Peyer's patch (tissue), 4 donors: ENCODE results near the gene ZNF154.

ENCODE experiments used
- POLR2A ChIP-seq, 2 donors: fragments of 450-650 bp; IDR thresholded peaks; one replicate each; pipeline ENCODE4 v1.5.1; 2017; ENCODE audit warnings: antibody characterized with exemption in 2 of 2, mild to moderate bottlenecking in 2 of 2, moderate library complexity in 2 of 2
- TF ChIP-seq, protein P1 (sequence below), 6 experiments: fragments of 450-650 bp in 4 of 6; fragments of 200-600 bp in 2 of 6; sonication (generic) in 1 of 6; IDR thresholded peaks; one replicate each; pipeline ENCODE4 v1.5.1; 2017 to 2019; ENCODE audit warnings: antibody characterized with exemption in 6 of 6, mild to moderate bottlenecking in 3 of 6, moderate library complexity in 1 of 6

DNA sequence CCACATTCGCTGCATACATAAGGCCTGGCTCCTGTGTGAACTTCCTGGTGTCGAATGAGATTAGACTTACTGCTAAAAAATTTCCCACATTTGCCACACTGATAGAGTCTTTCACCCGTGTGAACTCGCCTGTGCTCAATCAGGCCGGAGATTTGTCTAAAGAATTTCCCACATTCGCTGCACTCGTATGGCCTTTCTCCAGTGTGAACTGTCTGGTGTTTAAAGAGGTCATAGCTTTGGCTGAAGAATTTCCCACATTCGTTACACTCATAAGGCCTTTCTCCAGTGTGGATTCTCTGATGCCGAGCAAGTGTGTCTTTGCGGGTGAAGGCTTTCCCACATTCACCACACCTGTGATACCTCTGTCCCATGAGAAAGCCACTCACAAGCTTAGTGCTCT lies 11.9 kb upstream of the ZNF154 start:
- TF ChIP-seq, protein P1, sequence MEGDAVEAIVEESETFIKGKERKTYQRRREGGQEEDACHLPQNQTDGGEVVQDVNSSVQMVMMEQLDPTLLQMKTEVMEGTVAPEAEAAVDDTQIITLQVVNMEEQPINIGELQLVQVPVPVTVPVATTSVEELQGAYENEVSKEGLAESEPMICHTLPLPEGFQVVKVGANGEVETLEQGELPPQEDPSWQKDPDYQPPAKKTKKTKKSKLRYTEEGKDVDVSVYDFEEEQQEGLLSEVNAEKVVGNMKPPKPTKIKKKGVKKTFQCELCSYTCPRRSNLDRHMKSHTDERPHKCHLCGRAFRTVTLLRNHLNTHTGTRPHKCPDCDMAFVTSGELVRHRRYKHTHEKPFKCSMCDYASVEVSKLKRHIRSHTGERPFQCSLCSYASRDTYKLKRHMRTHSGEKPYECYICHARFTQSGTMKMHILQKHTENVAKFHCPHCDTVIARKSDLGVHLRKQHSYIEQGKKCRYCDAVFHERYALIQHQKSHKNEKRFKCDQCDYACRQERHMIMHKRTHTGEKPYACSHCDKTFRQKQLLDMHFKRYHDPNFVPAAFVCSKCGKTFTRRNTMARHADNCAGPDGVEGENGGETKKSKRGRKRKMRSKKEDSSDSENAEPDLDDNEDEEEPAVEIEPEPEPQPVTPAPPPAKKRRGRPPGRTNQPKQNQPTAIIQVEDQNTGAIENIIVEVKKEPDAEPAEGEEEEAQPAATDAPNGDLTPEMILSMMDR (IDR thresholded peaks at IDR 0.05) = no peak
- TF ChIP-seq POLR2A (IDR thresholded peaks at IDR 0.05) = no peak
